ENCODE measurements around the gene RUSF1.
"Not testable (repeated sequence)": the region's sequence is repeated elsewhere in the genome, so short reads cannot be mapped to it uniquely, and the experiment has no call there.

RUSF1 gene

DNA sequence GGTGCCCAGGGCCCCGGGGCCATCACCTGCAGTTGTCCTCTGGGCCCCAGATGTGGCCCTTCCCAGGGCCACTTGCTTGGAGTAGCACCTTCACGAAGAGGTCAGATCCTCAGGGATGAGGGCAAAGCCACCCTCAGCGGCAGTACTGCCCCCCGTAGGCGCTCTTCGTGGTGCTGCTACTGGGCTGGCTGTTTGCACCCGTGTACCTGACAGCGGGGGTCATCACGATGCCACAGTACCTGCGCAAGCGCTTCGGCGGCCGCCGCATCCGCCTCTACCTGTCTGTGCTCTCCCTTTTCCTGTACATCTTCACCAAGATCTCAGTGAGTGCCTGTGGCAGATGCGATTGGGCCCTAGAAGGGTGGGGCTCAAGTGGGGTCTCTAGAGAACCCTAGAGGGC, 22.6 kb downstream of the RUSF1 start:
- DNase-seq, result no peak

GRCh38 chr16:31484491-31485171, 23.6 kb downstream of the RUSF1 start:
- DNase-seq, result no peak

GRCh38 chr16:31484048-31484447, 24.1 kb downstream of the RUSF1 start:
- DNase-seq, result not testable (repeated sequence)

- no peak for DNase-seq
These were observed 25.1 kb downstream of the RUSF1 start, which contains the start of gene SLC5A2 for GRCh38 chr16:31483081-31483480. Gene SLC5A2 (plus strand): TSS chr16:31483123. CDS start chr16:31483137, 14 bp downstream.

DNA sequence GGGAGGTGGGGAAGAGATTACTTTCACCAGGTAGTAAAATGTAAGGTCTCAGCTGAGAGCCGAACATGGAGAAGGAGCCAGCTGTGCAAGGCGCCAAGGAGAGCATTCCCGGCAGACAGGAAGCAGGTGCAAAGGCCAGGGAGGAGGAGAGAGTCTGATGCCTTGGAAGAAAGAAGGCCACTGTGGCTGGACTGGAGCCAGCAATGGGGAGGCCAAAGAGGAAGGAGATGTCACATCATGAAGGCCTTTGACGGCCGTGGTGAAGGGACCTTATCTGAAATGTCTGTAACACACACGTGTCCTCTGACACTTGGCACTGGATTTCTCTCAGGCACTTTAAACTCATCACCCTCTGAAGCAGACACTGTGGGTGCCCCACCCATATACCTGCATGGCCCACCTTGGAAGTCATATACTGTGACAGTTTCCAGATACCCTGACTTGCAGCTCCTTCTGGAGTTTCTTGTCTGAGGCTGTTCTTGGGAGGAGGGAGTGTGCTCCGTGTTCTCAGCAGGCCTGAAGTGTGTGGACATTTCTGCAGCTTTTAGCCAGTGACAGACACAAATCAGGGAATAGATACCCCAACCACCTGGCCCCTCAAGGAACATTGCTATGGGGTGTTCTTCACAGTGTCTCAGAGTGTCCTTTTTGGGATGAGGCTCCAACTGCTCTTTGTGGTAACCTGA, 27.2 kb downstream of the RUSF1 start:
- peak; percentile 29 for DNase-seq

GRCh38 chr16:31479751-31480150, 28.4 kb downstream of the RUSF1 start:
- no peak for DNase-seq

DNA sequence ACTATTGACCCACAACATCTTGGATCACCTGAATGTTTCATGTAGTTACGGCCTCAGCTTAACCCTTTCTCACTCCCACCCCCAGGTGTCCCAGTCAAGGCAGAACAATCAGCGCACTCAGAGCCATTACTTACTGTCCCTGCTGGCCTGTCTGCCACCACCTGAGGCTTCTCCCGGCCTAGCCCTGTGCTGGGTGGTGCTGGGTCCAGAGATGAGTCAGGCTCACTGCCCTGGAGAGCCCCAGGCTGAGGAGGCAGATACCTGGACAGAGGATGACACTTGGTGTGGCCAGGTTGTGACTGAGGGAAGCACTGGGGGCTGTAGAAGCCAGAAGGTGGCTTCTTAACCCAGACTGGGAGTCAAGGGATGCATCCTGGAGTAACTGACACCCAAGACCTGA, 29.2 kb downstream of the RUSF1 start:
- DNase-seq, result no peak

DNA sequence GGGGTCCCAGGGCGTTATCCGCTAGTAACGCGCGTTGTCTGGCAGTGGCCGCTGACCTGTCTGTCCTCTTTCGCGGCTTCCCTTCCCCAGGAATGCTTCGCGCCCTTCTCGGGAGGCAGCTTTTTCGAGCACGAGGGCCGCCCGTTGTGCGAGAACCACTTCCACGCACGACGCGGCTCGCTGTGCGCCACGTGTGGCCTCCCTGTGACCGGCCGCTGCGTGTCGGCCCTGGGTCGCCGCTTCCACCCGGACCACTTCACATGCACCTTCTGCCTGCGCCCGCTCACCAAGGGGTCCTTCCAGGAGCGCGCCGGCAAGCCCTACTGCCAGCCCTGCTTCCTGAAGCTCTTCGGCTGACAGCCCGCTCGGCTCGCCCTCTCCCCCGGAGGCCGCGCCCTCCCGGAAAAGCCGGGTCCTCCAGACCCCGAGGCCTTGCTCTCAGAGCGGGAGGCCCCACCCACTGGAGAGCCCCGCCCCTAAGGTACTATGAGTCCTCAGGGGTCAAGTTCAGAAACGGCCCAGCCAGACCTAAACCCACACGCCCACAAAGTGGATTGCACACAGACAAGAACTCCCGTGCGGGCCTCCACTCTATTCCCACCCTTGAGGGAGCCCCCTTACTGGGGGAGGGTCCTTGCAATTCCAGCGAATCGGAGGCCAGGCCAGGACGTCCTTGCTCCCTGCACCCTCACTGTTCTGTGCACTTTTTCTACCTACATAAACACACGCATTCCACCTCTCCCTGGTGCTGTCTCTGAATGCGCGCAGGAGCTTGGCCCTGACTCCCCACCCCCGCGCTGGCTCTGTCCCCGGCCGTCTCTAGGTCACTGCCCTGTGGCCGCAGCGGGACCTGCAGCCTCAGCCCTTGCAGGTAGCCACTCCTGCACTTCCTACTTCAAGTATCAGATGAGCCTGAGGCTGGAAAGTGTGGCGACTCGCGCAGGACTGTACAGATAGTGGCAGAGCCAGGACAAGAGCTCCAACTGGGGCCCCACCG, 30.7 kb downstream of the RUSF1 start:
- no peak for DNase-seq

DNA sequence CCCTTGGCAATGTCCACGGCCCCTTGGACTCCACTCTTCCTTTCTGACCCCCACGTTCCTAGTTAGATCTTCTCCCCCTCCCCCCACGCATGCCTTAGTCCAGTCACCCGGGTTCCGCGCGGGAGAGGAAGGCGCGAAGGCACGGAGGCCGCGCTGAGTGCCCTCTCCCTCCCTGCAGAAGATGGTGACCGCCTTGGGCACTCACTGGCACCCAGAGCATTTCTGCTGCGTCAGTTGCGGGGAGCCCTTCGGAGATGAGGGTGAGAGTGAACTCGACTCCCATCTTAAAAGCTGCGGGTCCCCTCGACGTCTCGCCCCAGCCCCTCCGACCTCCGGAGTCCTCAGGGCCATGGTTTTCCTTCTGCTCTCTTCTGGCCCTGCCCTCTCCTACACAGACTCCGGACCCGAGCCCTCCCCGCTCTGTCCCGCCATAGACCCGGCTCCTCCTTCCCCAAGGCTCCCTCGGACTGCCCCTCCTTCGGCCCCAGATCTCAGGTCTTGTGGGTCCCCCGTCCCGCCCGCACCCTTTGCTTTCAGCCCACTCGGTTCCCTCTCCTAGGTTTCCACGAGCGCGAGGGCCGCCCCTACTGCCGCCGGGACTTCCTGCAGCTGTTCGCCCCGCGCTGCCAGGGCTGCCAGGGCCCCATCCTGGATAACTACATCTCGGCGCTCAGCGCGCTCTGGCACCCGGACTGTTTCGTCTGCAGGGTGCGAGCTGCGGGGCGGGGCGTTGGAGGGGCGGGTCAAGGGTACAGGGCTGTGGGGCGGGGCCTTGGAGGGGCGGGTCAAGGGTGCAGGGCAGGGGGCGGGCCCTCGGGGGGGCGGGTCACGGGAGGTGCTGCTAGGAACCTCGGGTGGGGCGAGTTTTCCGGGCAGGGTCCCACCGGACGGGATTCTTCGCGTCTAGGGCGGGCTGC, 31.6 kb downstream of the RUSF1 start:
- no peak for DNase-seq

DNA sequence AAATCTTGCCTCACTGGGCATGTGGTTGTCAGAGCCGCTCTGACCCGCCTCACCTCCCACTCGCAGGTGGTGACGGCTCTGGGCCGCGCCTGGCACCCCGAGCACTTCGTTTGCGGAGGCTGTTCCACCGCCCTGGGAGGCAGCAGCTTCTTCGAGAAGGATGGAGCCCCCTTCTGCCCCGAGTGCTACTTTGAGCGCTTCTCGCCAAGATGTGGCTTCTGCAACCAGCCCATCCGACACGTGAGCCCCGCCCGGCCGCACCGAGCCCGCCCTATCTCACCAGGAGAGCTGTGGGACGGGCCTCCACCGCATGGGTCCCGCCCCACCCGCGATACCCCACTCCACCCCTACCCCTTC, 32.3 kb downstream of the RUSF1 start:
- no peak for DNase-seq

- DNase-seq, result no peak
These were observed 33.1 kb downstream of the RUSF1 start for GRCh38 chr16:31474773-31475738.

- DNase-seq, result no peak
These were observed 33.9 kb downstream of the RUSF1 start for GRCh38 chr16:31474173-31474714.

- no peak for DNase-seq
These were observed 34.8 kb downstream of the RUSF1 start for GRCh38 chr16:31473264-31473984.

- DNase-seq, result peak; percentile 87
These were observed 35.4 kb downstream of the RUSF1 start for GRCh38 chr16:31472709-31473203.

DNA sequence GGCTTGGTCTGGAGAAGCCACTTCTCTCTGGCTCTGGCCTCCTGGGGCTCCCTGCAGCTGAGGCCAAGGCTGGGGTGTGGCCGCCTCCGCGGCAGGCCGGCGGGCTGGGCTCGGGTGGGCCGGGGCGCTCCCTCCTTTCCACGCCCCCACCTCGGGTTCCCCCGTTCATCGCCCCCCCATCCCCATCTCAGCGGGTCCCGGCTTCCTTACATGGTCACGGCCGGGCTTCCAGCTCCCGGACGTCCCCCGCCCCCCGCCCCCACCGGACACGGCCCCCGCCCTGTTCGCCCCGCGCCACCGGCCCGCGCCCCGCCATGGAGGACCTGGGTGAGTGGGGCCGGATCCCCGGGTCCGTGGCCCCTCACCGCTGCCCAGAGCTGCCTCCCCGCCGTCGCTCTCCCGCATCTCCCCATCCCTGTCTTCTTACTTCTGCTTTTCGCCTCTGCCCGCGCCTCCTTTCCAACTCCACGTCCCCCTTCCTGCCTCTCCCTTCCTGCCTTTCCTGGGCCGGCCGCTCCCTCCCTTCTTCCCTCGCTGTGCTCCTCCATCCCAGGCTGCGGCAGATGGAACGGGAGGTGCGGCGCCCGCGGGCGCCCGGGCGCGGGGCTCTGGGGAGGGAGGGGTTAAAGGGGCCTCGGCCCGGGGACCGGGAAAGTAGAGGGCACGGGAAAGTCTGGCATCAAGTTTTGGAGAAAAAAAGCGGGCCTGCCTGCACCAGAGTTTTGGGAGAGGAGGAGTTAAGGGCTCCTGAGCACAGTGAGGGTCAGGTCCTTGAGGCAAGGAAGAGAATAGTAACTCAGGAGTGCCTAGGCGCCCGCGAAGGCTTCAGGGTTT, 36.1 kb downstream of the RUSF1 start, which contains the start of gene TGFB1I1:
Gene TGFB1I1 (plus strand): TSS at position 278 of the 834 bp plus-strand sequence. CDS start 37 bp downstream, at position 315.
- peak; percentile 51 for DNase-seq

DNA sequence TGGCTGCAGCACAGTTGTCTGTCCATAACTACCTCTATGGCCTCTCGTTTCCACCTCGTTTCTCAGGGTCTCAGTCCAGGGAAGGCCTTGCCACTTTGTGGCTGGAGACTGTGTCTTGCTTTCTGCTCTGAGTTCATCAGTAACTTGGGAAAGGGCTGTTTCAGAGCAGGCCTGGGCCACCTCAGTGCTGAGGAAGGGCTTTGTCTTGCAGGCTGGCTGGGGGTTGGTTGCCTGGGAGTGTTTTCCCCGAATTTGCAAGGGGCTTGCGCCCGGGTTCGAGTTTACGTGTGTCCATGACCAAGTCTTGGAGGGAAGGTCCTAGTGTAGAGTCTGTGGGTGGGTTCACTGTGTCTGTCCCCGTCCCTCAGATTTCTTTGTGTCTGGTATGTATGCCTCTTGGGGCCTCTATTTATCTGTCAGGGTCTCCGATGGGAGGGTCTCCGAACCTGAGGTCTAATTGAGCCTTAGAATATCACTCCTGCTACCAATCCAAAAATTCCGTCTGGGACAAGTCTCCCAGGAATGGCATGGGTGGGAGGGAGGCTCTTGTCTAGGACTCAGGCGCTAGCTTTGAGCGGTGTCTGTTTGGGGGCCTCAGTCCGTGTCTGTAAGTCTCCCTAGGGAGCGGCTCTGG, 36.8 kb downstream of the RUSF1 start:
- no peak for DNase-seq

- no peak for DNase-seq
These were observed 37.6 kb downstream of the RUSF1 start for GRCh38 chr16:31470615-31471014.

GRCh38 chr16:31467858-31468257, 40.3 kb downstream of the RUSF1 start:
- DNase-seq, result no peak

Data from NCI-H69 (cell line).